Medulla oblongata (tissue), 1 donor: ENCODE measurements around the gene OR2C1.

Experiments used
- DNase-seq: peaks from one replicate; pipeline ENCODE4 v3.0.0-alpha.2; 2015; ENCODE audit errors: extremely low spot score

Gene OR2C1

GRCh38 chr16:3400446-3400778, 44.7 kb downstream of the OR2C1 start:
- no peak for DNase-seq

GRCh38 chr16:3400779-3401688, 45.3 kb downstream of the OR2C1 start, which contains the start of the genes ZNF174 and ZSCAN32:
ZNF174 (plus strand) TSS chr16:3401215; CDS start chr16:3402005, 790 bp downstream.
ZSCAN32 (minus strand) TSS chr16:3401004; CDS start chr16:3397557, 3,447 bp downstream.
- peak; percentile 99 for DNase-seq

- DNase-seq = peak; percentile 17
Measured at GRCh38 chr16:3401719-3402397, 46.2 kb downstream of the OR2C1 start.
